Mucosa of gallbladder (tissue), 1 donor: ENCODE data around the gene SLC38A9. TPM values are rescaled to one million over a fixed set of nuclear protein-coding genes. Genes with fewer than 3 reads are reported as not detected.

ENCODE experiments used
- DNase-seq: peaks from one replicate; pipeline ENCODE4 v3.0.0-alpha.2; 2020; ENCODE audit warnings: low spot score
- total RNA-seq: library from RNA; stranded (reverse); gene quantifications from one replicate; pipeline ENCODE4 v1.2.1, GENCODE V29; 2021
- donor health status: DM: no; HTN: no; CAD: no.

The SLC38A9 gene
- total RNA-seq, 1 donor from 2014 or later: 25.4 TPM

GRCh38 chr5:55582256-55582655, 129.9 kb downstream of the SLC38A9 start:
- DNase-seq: no peak

- DNase-seq: no peak
Observed at GRCh38 chr5:55580042-55580441, 132.1 kb downstream of the SLC38A9 start.

DNA sequence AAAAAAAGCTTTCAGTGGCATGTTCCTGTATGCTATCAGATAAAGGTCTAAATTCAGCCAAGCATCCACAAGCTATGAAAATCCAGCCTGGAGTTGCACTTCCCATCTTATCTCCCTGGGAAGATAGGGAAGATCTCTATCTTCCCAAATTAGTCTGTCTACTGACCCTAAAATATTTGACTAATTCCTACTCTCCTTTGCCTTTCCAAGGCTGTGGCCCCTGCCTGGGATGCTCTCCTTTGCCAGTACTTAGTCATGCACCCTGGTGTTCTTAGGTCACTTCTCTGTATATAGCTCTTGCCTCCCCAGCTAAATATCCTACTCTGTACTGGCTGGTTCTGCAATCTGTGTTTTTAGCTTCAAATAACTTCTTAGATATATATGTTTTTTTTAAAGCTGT, 133.4 kb downstream of the SLC38A9 start:
- no peak for DNase-seq

DNA sequence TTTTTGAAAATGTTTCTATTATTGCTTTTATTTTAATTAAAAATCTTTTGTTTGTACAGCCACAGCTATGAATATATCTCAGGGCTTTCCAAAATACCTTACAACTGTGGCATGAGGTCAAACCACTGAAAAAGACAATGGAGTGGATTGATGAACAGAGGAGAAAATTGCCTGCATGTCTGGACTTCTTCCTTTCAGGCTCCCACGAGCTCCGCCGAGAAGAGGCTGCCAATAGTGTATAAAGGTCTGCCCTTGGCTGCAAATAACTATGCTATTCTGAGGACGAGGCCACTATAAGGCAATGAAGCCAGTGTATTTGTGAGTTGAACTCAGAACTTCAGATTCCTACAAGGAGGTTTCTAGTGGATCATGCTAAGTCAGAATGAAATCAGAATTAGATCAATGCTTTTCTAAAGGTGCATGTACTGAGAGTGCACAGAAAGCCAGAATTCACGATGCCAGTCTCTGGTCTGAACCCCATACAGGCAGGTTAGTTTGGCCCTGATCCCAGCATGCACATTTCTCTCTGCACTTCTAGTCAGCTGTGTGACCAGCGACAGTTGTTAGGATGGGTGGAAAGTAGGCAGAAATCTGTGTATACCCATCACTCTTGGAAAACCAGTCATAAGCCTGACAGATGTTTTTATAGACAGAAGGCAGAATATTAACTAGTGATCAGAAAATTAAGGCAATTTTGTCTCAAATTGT, 134.6 kb downstream of the SLC38A9 start:
- DNase-seq: no peak

DNA sequence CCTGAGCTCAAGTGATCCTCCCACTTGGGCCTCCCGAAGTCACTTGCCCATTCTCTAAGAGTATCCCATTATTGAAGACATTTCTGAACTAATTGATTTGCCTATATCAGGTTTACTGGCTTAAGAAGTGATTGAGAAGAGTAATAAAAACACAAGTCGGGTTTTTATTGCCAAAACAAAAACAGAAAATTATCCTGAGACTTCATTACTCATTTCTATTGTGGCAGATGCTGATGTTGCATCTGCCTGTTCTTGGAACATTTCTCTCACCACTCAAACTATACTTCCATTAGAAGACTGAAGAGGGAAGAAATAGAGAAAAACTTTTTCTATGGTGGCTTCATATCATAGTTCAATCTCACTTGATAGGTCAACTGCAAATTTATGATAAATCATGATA, 135.5 kb downstream of the SLC38A9 start:
- DNase-seq: no peak

Other genes starting within 250 kb of the SLC38A9 start
- 146 TPM for gene PLPP1, start 177.4 kb downstream of the SLC38A9 start, total RNA-seq
- gene DDX4, start 25.7 kb upstream of the SLC38A9 start, total RNA-seq: not detected
- gene IL31RA, start 139.0 kb upstream of the SLC38A9 start, total RNA-seq: 0.17 TPM